H1 (cell line): ENCODE results near the gene MKX. TPM values are rescaled to one million over a fixed set of nuclear protein-coding genes. Genes with fewer than 3 reads are reported as not detected.

Source experiments
- SIRT6 ChIP-seq: IDR thresholded peaks from one replicate; pipeline ENCODE4 v1.7.1; 2012; ENCODE audit warnings: low read length, inconsistent platforms
- polyA plus RNA-seq, 7 experiments: library from polyadenylated mRNA; depleted of rRNA in 3 of 7; stranded (reverse) in 5 of 7; unstranded in 2 of 7; fragments of >200 nt in 5 of 7; fragments of 200-250 nt in 2 of 7; gene quantifications; 1 replicate in 5 of 7; 2 replicates in 1 of 7; 4 replicates in 1 of 7; pipeline versions ENCODE4 v1.2.1 to v1.2.3, GENCODE V29; 2011 to 2013; ENCODE audit warnings: missing spikeins in 2 of 7, mixed read lengths in 2 of 7
- total RNA-seq: library from RNA; stranded (reverse); fragmentation: NEBNext Ultra II Directional; extraction: Animal tissue kit (Norgen Biotek cat#: 25700); gene quantifications from 2 replicates; pipeline ENCODE4 v1.2.1, GENCODE V29; 2021

Gene MKX
- total and polyA plus RNA-seq, 2 of the 8 experiments (the other 6 are each of a cell fraction or from before 2014, with no cell fraction given), result 0.21 to 1.3 TPM

- TF ChIP-seq SIRT6, result no peak
Observed at GRCh38 chr10:27792216-27792615, 46.6 kb upstream of the MKX start (continued).
